Right lobe of liver (tissue), 6 donors: ENCODE measurements around the gene NKX6-2. TPM values are rescaled to one million over a fixed set of nuclear protein-coding genes. Genes with fewer than 3 reads are reported as not detected.

Source experiments
- ATAC-seq, 4 donors: fragments of 200-7000 bp; cut with Tn5 transposase; one replicate each; pipeline ENCODE4 v1.9.1; 2020; ENCODE audit warnings: mild to moderate bottlenecking in 4 of 4, moderate library complexity in 4 of 4
- DNase-seq, 3 donors: peaks; one replicate each; pipeline ENCODE4 v3.0.0-alpha.2; 2020
- H3K27ac ChIP-seq, 3 donors: fragments of 200-600 bp; one replicate each; pipeline ENCODE4 v1.8.0; 2022
- H3K27me3 ChIP-seq, 2 donors: fragments of 200-600 bp; one replicate each; pipeline ENCODE4 v1.8.0; 2022
- H3K36me3 ChIP-seq, 4 donors: fragments of 200-600 bp; sonication (generic) in 1 of 4; one replicate each; pipeline versions ENCODE4 v1.5.1 to v1.8.0; 2017 to 2022; ENCODE audit warnings: control low read depth in 1 of 4
- H3K4me1 ChIP-seq, 4 donors: fragments of 200-600 bp; sonication (generic) in 1 of 4; one replicate each; pipeline versions ENCODE4 v1.5.1 to v1.8.0; 2017 to 2022; ENCODE audit warnings: control low read depth in 1 of 4
- H3K4me3 ChIP-seq, 3 donors: fragments of 200-600 bp; one replicate each; pipeline ENCODE4 v1.8.0; 2022
- H3K9me3 ChIP-seq, 4 donors: fragments of 200-600 bp; sonication (generic) in 1 of 4; one replicate each; pipeline versions ENCODE4 v1.5.1 to v1.8.0; 2017 to 2022; ENCODE audit warnings: control low read depth in 1 of 4
- CTCF ChIP-seq, 4 donors: fragments of 200-600 bp in 3 of 4; fragments of 450-650 bp in 1 of 4; IDR thresholded peaks; one replicate each; pipeline versions ENCODE4 v1.5.1 to v1.8.0; 2016 to 2022; ENCODE audit warnings: antibody characterized with exemption in 4 of 4, mild to moderate bottlenecking in 2 of 4
- POLR2A ChIP-seq: fragments of 450-650 bp; IDR thresholded peaks from one replicate; pipeline ENCODE4 v1.6.1; 2017; ENCODE audit warnings: antibody characterized with exemption, mild to moderate bottlenecking
- WGBS: methylation state at CpG from one replicate; pipeline ENCODE4 v1.1.6; 2018; ENCODE audit warnings: low coverage, low lambda C conversion rate; ENCODE audit not compliant: insufficient coverage; ENCODE audit errors: missing lambda C conversion rate; 5-methylcytosine and 5-hydroxymethylcytosine counted together
- intact Hi-C, 2 donors: fragments of 100-400 bp; cut with DNase I; formaldehyde crosslinking; loops; one replicate each; pipeline versions ENCODE4 v1.11.2 to v1.14.1; 2022
- total RNA-seq, 6 experiments: library from RNA; depleted of rRNA in 2 of 6; stranded (reverse); fragments of >200 nt in 2 of 6; fragmentation: NEBNext Ultra II Directional in 3 of 6; extraction: Animal tissue kit (Norgen Biotek cat#: 25700) in 3 of 6; gene quantifications; one replicate each; pipeline versions ENCODE4 v1.1.0 to v1.2.4, GENCODE V29; 2016 to 2023
- donor health status: DM: no; HTN: yes; CAD: no.
- donor health status: DM: no; HTN: no; CAD: no.
- donor health status: DM: no; HTN: no; CAD: no.
- donor health status: DM: no; HTN: yes; CAD: no.
- donor health status: DM: no; HTN: yes; CAD: no.

Gene NKX6-2
- total RNA-seq, 6 experiments from 2014 or later: not detected

GRCh38 chr10:132780356-132780755 is 5.6 kb downstream of the NKX6-2 start:
- intact Hi-C loops: loop anchor here in 1 of 2 donors (10.0 kb wide), 1 partner anchor 116 kb away; no protein-coding TSS in a partner anchor
- Histone ChIP-seq H3K4me3 (no peak overlapping the region), H3K4me1 (no peaks in the 10 kb centered on the region)

GRCh38 chr10:132779549-132780294 is 6.2 kb downstream of the NKX6-2 start:
- no peak for DNase-seq
- intact Hi-C loops: loop anchor here in 1 of 2 donors (10.0 kb wide), 1 partner anchor 115 kb away; no protein-coding TSS in a partner anchor
- Histone ChIP-seq H3K27me3 (no peaks in the 10 kb centered on the region), H3K27ac (no peak overlapping the region), H3K4me1 (no peaks in the 10 kb centered on the region), H3K36me3 (peaks cover 0 to 5% (median 1%) of the 10 kb centered on the region in 4 donors), H3K9me3 (no peaks in the 10 kb centered on the region), H3K4me3 (no peak overlapping the region)
- no peak for TF ChIP-seq POLR2A
- TF ChIP-seq CTCF (IDR thresholded peaks at IDR 0.05): no peak
- WGBS: 90% methylated on average over 7 of the region's 41 CpGs
- ATAC-seq: no peak

More at GRCh38 chr10:132780356-132780755, 5.6 kb downstream of the NKX6-2 start:
- no peaks in the 10 kb centered on the region for H3K27me3 ChIP-seq
- H3K27ac ChIP-seq: no peak overlapping the region
- TF ChIP-seq CTCF (IDR thresholded peaks at IDR 0.05) (no peak), POLR2A (no peak)
- no peaks in the 10 kb centered on the region for H3K9me3 ChIP-seq
- no peak for ATAC-seq
- DNase-seq: no peak
- 94% methylated on average over 3 of the region's 12 CpGs for WGBS
- H3K36me3 ChIP-seq: peaks cover 0 to 5% (median 1%) of the 10 kb centered on the region in 4 donors

- H3K4me1 ChIP-seq: no peaks in the 10 kb centered on the region
- no peaks in the 10 kb centered on the region for H3K9me3 ChIP-seq
- ATAC-seq: no peak
- intact Hi-C loops: no loop called here
- no peak for TF ChIP-seq POLR2A
- TF ChIP-seq CTCF (IDR thresholded peaks at IDR 0.05): no peak
- no peaks in the 10 kb centered on the region for H3K27me3 ChIP-seq
- peaks cover 0 to 5% (median 1%) of the 10 kb centered on the region in 4 donors for H3K36me3 ChIP-seq
- H3K27ac ChIP-seq: no peak overlapping the region
- no peak for DNase-seq
- no peak overlapping the region for H3K4me3 ChIP-seq
- WGBS: 95% methylated on average over 10 of the region's 14 CpGs
Measured at GRCh38 chr10:132777441-132777840, 8.5 kb downstream of the NKX6-2 start.

GRCh38 chr10:132776821-132777220 is 9.1 kb downstream of the NKX6-2 start:
- Histone ChIP-seq H3K27me3 (no peaks in the 10 kb centered on the region), H3K9me3 (no peaks in the 10 kb centered on the region), H3K4me3 (no peak overlapping the region), H3K27ac (no peak overlapping the region), H3K4me1 (no peaks in the 10 kb centered on the region), H3K36me3 (peaks cover 0 to under 1% (median 0%) of the 10 kb centered on the region in 4 donors)
- ATAC-seq (no peak), DNase-seq (no peak)
- TF ChIP-seq POLR2A (no peak), CTCF (IDR thresholded peaks at IDR 0.05) (no peak)
- intact Hi-C loops: no loop called here
- WGBS: 60% methylated on average over 1 of the region's 18 CpGs
